GM18499 (cell line): Measurements from ENCODE around the gene PID1.

Source experiments
- ATAC-seq: cut with Tn5 transposase; IDR thresholded peaks from one replicate; pipeline ENCODE4 v1.9.1; 2021; ENCODE audit warnings: moderate number of reproducible peaks; ENCODE audit not compliant: insufficient read depth, unreplicated experiment

The PID1 gene

DNA sequence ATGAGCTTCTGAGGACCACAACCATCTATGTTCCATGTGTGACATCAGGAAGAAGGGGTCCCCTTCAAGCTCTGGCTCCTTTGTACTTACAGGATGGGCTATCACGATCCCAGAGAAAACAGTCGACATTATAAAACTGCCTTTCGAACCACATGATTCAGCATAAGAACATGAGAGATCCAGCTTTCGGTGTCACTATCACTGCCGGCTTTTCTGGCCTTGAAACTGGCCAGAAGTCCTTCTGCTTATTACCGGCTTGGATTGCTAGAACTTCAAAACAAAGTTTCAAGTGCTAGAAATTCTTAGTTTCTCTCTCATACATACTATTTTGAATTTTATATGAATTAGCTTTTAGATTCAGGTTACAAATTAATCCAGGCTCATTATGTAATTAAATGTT, 138.9 kb downstream of the PID1 start:
- no peak for ATAC-seq

DNA sequence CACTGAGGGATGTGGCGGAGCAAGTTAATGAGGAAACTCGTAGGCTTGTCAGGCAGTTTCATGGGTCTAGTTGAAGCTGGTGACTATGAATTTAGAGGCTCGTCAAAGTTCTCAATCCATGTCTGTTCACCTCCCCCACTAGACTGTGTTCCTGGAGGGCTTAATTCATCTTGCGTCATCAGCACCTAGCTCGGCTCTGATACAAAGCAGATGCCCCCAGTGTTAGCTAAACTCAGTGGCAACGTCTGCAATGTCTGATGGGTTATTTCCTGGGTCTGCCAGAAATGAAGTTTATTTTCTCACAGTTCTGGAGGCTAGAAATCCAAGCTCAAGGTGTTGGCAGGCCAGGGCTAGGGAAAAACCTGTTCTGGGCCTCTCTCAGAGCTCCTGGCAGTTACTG, 140.6 kb downstream of the PID1 start:
- no peak for ATAC-seq

DNA sequence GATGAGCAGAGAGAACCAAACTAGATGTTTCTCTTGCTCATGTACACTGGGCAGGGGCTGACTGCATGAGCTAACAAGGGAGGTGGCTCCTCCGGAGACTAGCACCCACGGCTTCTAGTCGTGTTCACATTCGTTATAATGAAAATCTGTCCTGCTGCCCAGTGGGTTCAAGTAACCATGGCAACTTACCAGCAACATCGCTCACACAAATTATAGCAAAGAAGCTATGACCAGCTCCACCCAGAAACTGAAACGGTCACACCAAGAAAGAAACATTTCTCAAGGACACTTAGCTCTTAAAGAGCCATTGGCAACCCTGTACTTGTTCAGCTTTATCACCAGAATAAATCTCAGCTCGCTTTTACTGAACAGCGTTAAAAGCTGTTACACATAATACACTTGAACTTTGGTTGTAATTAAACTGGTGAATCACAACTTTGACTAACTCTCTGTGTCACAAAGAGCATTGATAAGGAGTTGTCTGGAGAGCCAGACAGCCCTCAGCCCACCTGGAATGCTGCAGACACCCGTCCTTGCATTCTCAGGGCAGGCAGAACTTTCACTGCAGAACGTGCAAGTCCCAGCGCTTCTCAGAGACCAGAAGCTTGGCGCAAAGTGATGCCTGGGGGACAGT, 141.2 kb downstream of the PID1 start:
- no peak for ATAC-seq

DNA sequence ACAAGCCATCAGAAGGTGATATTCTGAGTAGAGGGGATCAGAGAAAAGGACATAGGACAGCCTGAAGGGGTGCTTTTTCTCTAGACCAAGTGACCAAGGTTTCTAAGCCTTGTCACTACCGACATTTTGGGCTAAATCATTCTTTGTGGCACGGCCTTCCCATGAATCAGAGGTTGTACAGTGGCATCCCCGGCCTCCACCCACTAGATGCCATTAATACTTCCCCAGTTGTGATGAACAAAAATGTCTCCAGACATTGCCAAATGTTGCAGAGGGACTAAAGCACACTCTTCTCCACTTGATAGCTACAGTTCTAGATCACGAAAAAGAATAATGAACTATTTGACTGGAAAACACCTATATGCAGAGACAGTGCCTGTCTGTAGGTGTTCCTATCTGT, 143.6 kb downstream of the PID1 start:
- ATAC-seq, result no peak

DNA sequence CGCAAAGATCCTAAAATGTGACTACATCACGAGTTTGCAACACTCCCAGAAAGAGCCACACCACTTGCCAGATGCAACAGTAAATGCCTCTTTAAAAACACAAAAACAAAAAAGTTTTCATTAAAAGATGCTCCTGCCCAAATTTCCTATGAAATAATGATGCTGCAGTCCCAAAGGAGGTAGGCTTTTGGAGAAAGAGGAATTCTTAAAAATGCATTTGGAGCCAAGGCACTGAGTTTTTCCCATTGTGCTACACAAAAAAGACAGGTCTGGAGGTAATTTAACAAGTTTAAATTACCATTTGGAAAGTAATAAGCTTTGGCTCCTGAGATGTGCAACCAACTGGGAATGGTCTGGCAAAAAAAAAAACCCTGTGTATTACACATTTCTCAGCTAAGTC, 145.0 kb downstream of the PID1 start:
- ATAC-seq, result no peak

DNA sequence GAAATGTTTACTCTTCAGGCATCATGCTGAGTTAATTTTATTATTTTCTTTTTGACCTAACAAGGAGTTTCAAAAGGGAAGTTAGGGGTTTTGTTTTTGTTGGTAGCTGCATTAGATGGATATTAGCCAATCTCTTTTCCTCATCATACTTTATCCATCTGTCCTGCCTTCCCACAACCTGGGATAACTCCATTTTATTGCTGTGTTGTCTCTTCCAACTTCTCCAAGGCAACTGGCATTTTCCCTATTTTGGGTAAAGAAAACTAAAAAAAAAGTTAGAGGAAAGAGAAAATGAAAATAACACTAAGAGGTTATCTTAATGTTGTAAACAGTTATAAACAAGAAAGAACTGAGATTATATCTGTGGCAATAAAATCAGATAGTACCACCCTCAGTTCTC, 147.0 kb downstream of the PID1 start:
- no peak for ATAC-seq

DNA sequence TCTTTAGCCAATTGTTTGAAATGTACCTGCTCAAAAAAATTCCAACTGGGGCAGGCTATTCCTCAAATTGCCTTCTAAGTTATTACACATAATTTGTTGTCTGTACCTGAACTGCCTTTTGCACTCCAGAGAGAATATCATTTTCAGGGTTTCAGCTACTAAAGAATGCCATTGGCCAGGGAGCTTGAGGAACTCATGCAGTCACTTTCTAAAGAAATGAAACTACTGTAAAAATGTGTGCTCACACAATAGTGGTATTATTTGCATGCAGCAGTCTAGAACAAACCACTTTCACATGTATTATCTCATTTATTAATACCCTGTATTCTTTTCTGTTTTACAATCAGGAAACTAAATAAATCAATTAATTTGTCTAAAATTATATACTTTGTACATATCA, 152.2 kb downstream of the PID1 start:
- ATAC-seq, result peak; percentile 89

DNA sequence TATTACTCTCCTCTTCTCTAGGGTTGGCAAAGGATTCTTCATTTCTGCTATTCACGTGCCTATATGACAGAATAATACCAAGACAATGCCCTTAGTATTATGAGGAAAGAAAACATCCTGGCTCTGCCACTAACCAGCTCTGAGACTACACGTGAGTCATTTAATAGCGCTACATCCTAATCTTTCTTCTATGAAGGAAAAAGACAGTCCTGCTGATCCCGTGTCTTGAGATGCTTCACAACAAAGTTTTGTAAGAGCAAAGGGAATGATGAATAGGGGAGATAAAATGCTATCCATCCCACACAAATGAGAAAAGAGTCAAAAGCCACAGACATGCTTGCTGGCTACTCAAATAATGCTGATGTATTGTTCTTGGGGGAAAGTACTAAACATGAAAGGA, 152.8 kb downstream of the PID1 start:
- no peak for ATAC-seq

DNA sequence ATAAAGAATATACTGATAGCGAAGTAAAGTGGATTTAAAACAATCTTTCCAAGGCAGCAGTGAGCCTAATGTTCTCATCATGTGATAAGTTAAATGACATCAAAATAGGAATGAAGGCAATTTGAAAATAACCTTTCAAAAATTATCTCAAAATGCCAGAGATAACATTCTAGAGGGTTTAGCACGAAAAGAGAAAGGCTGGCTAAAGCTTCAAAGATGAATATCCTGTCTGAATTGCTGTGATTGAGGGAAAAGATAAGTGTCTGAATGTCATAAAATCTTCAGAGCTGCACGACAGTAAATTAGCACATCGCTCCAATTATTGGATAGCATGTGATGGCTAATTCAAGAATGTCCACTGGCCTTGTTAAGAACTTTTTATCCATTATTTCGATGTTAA, 159.3 kb downstream of the PID1 start:
- ATAC-seq, result no peak

DNA sequence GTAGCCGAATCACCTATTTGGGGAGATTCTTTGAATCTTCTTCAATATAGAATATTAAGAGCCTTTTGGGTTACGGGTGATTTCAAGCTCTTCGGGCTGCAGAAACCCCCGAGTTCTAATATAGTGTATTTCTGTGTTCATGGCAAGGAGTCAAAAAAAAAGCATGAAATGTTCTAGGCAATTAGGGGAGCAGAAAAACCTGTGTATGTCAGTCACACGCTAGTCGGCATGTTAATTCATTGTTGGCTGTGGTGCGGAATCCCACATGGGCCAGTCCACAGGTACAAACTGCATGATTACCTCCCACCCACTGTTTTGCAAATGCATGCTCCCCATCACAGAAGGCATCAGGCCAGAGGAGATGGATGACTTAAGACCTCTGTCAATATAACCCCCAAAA, 161.9 kb downstream of the PID1 start:
- no peak for ATAC-seq

DNA sequence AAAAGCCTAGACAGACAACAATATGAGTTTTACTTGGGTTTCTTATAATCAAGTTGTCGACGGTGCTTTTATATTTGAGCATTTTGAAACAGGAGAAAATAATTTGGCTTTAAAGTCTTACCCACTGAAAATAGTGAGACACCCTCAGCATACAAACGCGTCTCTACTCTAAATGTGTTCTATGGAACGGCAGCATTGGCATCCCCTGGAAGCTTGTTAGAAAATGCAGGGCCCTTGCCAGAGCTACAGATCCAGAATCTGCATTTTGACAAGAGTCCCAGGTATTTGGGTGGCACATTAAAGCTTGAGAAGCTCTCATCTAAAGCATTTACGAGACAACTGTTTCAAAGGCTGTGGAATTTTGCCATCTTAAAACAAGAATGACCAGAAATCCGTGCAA, 163.5 kb downstream of the PID1 start:
- no peak for ATAC-seq

DNA sequence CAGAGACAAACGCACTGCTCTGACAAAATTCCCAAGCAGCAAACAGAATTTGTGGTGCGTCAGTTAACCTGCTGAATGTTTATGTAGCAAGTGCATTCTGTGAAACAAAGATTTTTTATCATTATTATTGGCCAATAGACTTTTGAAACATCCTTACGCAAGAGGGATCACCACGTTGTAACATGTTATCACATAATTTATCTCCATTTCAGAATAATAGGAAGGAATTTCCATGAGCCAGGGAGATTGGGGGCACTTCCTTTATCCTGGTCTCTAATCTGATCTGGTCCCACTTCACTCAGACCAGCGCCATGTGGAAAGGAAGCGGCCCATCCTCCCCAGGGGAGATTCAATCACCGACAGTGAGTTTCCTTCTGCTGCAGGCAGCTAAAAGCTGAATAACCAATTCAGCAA, 166.1 kb downstream of the PID1 start:
- ATAC-seq, result no peak

DNA sequence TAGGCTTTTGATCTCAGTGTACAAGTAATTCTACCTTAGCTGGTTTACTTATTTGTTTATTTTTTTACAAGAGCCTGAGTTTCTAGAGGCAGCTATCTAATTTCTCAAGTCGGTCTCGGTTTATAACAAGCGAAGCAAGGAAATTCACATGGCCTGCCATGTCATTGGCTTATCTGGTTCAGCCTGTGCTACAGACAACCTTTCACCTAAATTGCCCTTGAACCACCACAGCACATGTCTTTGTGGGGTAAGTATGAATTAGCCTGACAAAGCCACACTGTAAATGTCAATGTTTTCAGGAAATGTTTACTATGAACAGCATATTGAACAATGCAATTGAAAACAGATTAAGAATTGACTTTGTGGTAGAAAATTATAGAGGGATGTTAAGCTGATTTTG, 167.1 kb downstream of the PID1 start:
- no peak for ATAC-seq

DNA sequence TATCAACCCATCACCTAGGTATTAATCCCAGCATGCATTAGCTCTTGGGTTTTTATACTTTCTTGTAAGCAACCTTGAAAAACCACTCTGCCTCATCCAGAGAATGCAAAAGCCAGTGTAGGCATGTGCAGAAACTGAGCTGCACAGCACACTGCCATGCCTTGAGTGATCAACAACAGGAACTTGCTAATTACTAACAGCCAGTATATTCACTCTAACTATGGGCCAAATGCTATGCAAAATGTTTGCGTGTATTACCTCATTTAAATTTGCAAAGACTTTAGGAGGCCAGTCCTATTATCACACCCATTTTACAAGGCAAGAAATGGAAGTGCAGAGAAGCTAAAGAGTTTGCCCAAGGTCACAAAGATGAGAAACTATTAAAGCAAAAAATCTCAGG, 169.8 kb downstream of the PID1 start:
- ATAC-seq, result no peak

DNA sequence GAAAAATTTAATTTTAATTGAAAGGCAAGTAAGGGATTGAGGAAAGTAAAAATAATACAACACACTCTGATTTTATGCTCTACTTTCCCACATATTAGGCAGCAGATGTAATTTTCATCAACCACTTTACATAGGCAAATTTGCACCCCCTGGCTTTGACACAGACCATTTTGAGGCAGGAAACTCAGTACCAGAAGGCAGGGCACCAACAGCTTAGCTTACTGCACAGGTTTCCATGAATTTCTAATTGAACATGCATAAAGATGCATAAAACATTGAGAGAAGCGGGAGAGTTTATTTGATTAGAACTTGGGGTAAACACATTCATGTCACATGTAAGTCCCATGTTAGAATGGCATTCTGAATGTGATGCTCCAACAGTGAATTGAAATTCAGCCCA, 171.9 kb downstream of the PID1 start:
- ATAC-seq, result no peak

DNA sequence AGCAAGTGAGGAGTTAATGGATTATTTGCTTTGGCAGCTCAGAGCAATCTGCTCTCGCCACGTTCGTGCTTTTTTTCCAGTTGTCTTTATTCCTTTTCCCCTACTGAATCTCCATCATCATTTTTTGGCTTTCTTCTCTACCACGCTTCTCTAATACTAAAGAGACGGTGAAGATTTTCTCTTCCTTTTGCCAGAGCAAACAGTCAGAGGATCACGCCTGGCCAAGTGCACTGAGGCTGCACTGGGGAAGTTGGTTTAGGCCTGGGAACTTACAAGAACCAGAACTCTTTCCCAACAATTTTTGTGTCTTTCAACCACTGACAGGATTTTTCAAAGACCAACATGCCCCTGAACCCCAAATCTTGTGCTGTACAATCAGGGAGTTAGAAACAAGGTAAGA, 172.3 kb downstream of the PID1 start:
- ATAC-seq, result no peak

DNA sequence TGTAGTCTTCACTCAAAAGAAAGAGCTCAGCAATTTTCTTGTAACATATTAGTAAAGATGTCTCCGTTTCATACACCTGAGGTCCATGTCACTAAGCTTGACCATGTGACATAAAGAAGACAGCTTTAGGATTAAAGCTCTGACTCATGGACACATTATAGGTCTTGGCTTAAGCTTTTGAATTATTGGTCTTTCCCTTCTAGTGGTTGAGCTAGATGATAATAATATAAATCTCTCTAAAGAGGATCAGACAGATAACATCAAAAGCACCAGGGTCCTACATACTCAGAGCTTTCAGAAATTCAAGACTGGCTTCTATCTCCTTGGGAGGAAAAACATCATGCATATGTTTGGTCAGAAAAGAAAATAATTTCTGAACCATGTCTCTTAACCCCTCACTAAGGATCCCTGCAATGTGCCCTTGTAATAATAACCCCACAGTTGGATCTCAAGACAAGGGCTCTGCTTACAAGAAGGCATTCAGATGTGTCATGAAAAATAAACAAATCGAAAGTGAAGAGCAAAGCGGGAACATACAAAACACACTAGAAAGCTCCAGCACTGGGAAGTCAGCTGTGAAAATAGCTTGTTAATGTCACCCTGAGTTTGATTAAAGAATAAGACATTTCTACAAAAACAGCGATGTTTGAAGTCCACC, 174.5 kb downstream of the PID1 start:
- no peak for ATAC-seq

DNA sequence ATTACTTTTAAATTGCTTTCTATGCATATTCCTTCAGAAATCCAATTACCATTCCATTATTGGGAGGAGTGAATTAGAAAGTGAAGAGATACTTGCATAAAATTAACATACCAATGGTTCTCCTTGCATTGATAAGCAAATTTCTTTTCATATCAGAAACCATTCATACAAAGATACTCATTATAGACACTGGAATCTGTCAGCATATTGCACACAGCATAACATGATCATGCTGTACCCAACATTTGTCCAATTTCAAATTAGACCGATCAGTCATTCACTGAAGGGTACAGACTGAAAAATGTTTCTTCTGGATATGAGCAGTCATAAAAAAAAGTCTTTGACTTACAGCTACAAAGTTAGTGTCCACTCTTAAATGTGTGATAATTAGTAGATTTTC, 175.6 kb downstream of the PID1 start:
- ATAC-seq, result no peak

DNA sequence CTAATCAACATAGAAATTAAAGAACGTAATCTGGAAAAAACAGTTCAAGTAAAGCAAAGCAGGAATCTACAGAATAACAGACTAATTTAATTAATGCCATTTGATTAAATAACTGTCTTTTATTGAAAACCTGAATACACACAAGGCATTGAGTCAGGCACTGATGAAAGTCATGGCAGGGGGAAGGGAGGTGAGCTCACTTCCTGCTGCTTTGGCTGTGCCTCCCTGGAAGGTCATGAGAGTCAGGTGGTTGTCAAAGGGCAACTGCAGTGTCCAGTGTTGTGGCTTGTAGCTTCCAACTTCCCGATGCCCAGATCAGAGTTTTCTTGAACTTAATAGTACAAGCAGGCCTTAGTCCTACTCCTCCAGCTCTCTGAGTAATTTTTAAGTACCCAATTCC, 180.9 kb downstream of the PID1 start:
- ATAC-seq, result no peak

DNA sequence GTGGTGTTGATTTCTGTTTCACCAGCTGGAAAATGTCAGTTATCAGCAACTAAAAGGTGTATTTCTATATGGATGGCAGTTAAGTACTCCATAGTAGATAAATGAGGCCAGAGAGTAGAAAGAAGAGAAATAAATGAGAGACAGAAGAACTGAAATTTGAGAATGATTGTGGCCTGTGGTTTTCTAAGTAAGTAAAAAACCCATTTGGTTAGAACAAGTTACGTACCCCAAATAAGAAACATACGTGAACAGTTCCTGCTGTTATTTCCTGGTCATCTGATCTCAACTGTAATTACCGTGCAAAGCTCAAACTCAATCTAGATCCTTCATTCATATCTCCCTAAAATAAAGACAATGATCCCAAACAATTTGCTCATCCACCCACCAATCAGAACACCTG, 181.3 kb downstream of the PID1 start:
- no peak for ATAC-seq

DNA sequence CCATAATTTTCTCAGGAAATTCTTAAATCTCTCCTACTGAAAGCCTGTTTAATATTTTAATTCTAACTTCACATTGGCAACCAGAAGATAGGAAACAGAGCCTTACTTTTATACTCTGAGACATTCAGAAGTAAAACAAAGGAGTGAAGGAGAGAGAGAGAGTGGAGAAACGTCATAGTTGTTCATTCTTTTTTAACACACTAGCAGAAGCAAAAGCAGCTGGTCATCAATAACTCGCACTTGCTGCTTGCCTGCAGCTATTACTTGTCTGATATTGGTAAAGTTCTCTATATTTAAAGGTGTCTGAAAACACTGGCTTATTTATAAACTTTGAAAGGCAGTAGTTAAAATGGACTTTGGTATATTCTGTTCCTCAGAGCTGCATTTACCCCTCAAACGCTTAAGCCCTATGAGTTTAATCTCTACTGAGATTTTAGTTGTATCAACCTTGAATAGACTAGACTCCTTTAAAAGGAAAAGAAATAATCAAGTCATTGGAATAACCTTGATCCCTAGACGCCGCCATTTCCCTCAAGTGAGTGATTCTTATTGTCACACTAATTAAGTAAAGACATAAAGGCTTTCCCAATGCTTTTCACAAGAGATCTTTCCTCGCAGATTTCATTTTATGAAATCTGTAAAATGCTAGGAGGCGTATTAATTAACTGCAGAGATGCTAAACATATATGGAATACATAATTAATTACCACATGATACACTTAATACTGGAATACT, 182.0 kb downstream of the PID1 start:
- ATAC-seq, result no peak

DNA sequence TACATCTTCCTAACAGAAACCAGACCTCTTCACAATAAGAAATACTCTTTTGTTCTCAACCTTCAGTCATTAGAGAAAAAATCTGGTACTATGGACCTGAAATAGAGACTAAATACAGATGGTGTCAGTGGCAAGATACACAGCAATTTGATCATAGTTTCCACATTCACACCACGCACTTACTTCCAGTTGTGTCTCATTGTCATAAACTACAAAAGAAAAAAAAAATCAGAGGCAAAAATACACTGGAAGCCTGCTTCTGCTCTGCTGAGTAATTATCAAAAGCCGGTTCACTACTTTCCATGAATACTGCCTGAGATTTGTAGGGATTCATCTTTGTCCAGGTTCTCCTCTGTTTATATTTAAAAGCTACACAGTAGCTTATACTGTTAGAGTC, 182.6 kb downstream of the PID1 start:
- ATAC-seq, result no peak
